Measurements from ENCODE around the gene SNRPD2. TPM values are rescaled to one million over a fixed set of nuclear protein-coding genes. Genes with fewer than 3 reads are reported as not detected.

Gene SNRPD2
- total RNA-seq, 1 donor from 2014 or later, result 738 TPM

DNA sequence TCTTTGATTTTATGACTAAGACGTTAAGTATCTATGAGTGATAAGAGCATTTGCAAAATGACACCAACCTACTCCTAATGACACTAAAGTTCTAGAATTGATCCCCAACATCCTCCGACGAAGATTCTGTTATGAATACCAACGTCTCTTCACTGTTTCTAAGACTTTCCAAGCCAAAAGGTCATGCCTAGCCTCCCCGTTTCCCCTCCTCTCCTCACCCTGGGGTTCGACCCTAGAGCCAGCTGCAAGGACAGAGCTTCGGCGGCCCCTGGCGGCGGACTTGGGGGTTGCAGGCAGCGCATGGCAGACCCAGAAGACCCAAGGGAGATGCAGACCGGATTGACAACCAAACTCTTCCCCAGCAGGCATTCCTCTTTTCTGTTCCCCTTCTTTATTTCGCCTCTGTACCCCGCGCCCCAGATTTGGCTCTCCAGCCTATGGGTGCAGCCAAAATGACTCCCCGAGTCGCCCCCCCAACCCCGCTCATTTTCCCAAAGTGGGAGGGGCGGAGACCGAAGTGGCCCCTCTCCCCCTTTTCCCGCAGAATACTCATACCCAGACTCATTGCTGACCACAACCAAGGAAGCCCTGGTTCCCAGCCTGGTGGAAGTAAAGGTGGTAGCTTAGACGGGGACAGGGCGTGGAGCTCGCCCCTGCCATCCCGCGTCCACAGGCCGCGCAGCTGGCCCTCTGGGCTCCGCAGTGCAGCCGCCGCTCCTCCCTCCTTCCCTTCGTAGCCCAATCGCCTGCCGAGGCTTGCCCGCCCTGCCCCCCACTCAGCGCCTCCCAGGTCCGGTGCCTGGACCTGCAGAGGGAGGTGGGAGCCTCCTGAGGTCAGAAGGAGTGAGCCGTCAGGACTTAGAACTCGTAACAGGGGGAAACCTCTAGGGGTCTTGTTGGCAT is 48.5 kb downstream of the SNRPD2 start:
- Mint-ChIP-seq H3K4me3 (ENCODE audit: low read depth) (peak overlapping the region; percentile 64), H3K27me3 (ENCODE audit: low read depth) (no peaks in the 10 kb centered on the region), H3K27ac (peak overlapping the region; percentile 98), H3K4me1 (ENCODE audit: low read depth) (peaks cover 33% of the 10 kb centered on the region), H3K36me3 (ENCODE audit: low read depth) (peaks cover 18% of the 10 kb centered on the region), H3K9me3 (no peaks in the 10 kb centered on the region)
- DNase-seq (ENCODE audit: low spot score), result peak; percentile 86
- intact Hi-C loops (cut with micrococcal nuclease), result loop anchor here (1.0 to 5.0 kb wide), 4 partner anchors 36 to 221 kb away; partner anchors contain the start of genes ERCC1 and OPA3

- H3K27ac Mint-ChIP-seq, result peak overlapping the region; percentile 98
- H3K36me3 Mint-ChIP-seq (ENCODE audit: low read depth), result peaks cover 26% of the 10 kb centered on the region
- peaks cover 32% of the 10 kb centered on the region for H3K4me1 Mint-ChIP-seq (ENCODE audit: low read depth)
- H3K9me3 Mint-ChIP-seq, result no peaks in the 10 kb centered on the region
- intact Hi-C loops (cut with micrococcal nuclease), result loop anchor here (1.0 to 5.0 kb wide), 7 partner anchors 11 to 219 kb away; partner anchors contain the start of genes ERCC1 and QPCTL
- no peaks in the 10 kb centered on the region for H3K27me3 Mint-ChIP-seq (ENCODE audit: low read depth)
- H3K4me3 Mint-ChIP-seq (ENCODE audit: low read depth), result peak overlapping the region; percentile 79
- DNase-seq (ENCODE audit: low spot score), result peak; percentile 81
These were observed 50.3 kb downstream of the SNRPD2 start for GRCh38 chr19:45641274-45642105.

DNA sequence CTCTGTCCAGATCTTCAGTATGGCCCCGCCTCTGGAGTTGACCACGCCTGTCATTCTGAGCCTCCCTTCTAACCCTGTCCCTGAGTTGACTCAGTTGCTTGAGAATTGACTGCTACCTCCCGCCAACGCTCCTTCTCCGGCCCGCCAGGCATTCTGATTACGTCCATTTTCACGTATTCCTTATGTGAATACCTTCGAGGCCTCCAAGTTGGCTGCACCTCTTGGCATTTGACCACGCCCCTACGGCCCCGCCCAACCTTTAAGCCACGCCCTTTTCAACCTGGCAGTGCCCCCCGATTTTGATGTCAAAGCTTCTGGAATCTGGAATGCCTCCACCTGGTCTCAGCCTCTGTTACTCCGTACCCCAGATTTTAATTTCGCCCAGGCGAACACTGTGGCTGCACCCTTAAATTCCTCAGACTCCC is 50.9 kb downstream of the SNRPD2 start:
- Mint-ChIP-seq H3K4me1 (ENCODE audit: low read depth) (peaks cover 30% of the 10 kb centered on the region), H3K27me3 (ENCODE audit: low read depth) (no peaks in the 10 kb centered on the region)
- intact Hi-C loops (cut with micrococcal nuclease), result loop anchor here (1.0 to 5.0 kb wide), 3 partner anchors 11 to 219 kb away; partner anchors contain the start of gene ERCC1

GRCh38 chr19:45638930-45639729 is 52.6 kb downstream of the SNRPD2 start, which contains the start of gene EML2:
TSS of gene EML2 (minus strand) at chr19:45639397. CDS start at chr19:45639376, 21 bp downstream.
- Mint-ChIP-seq H3K9me3 (no peaks in the 10 kb centered on the region), H3K27ac (peak within 1 kb of the TSS; percentile 91), H3K4me3 (ENCODE audit: low read depth) (peak within 1 kb of the TSS; percentile 95), H3K27me3 (ENCODE audit: low read depth) (no peaks in the 10 kb centered on the region), H3K4me1 (ENCODE audit: low read depth) (peaks cover 30% of the 10 kb centered on the region), H3K36me3 (ENCODE audit: low read depth) (peaks cover 34% of the 10 kb centered on the region)
- intact Hi-C loops (cut with micrococcal nuclease), result no loop called here
- peak; percentile 56 for DNase-seq (ENCODE audit: low spot score)

More for the DNA sequence above, 50.9 kb downstream of the SNRPD2 start:
- H3K9me3 Mint-ChIP-seq, result no peaks in the 10 kb centered on the region
- H3K27ac Mint-ChIP-seq, result peak overlapping the region; percentile 98
- peak overlapping the region; percentile 79 for H3K4me3 Mint-ChIP-seq (ENCODE audit: low read depth)
- no peak for DNase-seq (ENCODE audit: low spot score)
- peaks cover 32% of the 10 kb centered on the region for H3K36me3 Mint-ChIP-seq (ENCODE audit: low read depth)

DNA sequence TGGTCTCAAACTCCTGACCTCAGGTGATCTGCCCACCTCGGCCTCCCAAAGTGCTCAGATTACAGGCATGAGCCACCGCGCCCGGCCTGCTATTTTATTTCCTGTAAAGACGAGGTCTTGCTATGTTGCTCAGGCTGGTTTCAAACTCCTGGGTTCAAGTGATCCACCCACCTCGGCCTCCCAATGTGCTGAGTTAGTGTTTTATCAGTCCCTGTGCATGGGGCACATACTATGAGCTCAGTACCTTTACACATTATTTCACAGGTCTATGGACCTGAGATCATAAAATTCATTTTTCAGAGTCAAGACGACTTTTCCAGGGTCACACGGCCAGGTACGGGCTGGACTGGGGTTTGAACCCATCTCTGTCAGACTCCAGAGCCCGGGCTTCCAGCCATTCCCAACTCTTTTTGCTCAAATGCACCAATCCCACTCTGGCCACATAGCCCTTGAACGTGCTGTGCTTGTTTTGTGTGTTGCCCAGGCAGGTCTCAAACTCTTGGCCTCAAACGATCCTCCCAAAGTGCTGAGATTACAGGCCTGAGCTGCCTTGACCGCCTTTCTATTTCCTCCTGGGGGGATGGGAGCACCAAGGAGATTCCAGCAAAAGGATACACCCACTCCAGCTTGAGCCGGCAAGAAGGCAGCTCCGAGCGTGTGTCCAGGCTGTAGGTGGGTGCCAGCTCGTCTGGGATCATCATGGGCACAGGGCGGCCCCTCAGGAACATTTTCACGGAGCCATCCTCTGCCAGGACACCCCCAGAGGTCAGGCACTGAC is 53.7 kb downstream of the SNRPD2 start:
- Mint-ChIP-seq H3K4me3 (ENCODE audit: low read depth) (peak overlapping the region; percentile 95), H3K9me3 (no peaks in the 10 kb centered on the region), H3K4me1 (ENCODE audit: low read depth) (peaks cover 20% of the 10 kb centered on the region), H3K27me3 (ENCODE audit: low read depth) (no peaks in the 10 kb centered on the region), H3K27ac (no peak overlapping the region), H3K36me3 (ENCODE audit: low read depth) (peaks cover 38% of the 10 kb centered on the region)
- intact Hi-C loops (cut with micrococcal nuclease), result no loop called here
- no peak for DNase-seq (ENCODE audit: low spot score)

Other genes starting within 250 kb of the SNRPD2 start
- gene FOSB, start 224.0 kb downstream of the SNRPD2 start, total RNA-seq, result 10.2 and 10.9 TPM in 2 replicates
- gene RTN2, start 194.9 kb downstream of the SNRPD2 start, total RNA-seq, result 4.0 and 8.1 TPM in 2 replicates
- 2.5 and 3.1 TPM in 2 replicates for gene PPM1N, start 193.5 kb downstream of the SNRPD2 start, total RNA-seq
- 232 and 244 TPM in 2 replicates for gene VASP, start 184.5 kb downstream of the SNRPD2 start, total RNA-seq
- gene OPA3, start 107.2 kb downstream of the SNRPD2 start, total RNA-seq, result 15.2 and 15.9 TPM in 2 replicates
- gene GPR4, start 89.7 kb downstream of the SNRPD2 start, total RNA-seq, result not detected in 2 replicates
- 180 and 207 TPM in 2 replicates for gene EML2, start 52.6 kb downstream of the SNRPD2 start, total RNA-seq
- 9.3 and 9.5 TPM in 2 replicates for gene GIPR, start 23.7 kb downstream of the SNRPD2 start, total RNA-seq
- 24.2 and 26.7 TPM in 2 replicates for gene QPCTL, start 713 bp upstream of the SNRPD2 start, total RNA-seq
- gene FBXO46, start 38.9 kb upstream of the SNRPD2 start, total RNA-seq, result 34.4 and 38.9 TPM in 2 replicates
- gene MEIOSIN, start 41.5 kb upstream of the SNRPD2 start, total RNA-seq, result not detected in 2 replicates
- 4.8 and 5.7 TPM in 2 replicates for gene SIX5, start 77.3 kb upstream of the SNRPD2 start, total RNA-seq
- gene DMPK, start 90.5 kb upstream of the SNRPD2 start, total RNA-seq, result 22.0 and 23.4 TPM in 2 replicates
- gene DMWD, start 100.9 kb upstream of the SNRPD2 start, total RNA-seq, result 44.7 and 45.6 TPM in 2 replicates
- 0.16 and 0.23 TPM in 2 replicates for gene RSPH6A, start 123.4 kb upstream of the SNRPD2 start, total RNA-seq
- 121 and 131 TPM in 2 replicates for gene SYMPK, start 171.2 kb upstream of the SNRPD2 start, total RNA-seq
- 0.37 and 0.60 TPM in 2 replicates for gene FOXA3, start 172.4 kb upstream of the SNRPD2 start, total RNA-seq
- gene IRF2BP1, start 194.2 kb upstream of the SNRPD2 start, total RNA-seq, result 15.7 and 17.1 TPM in 2 replicates
- gene MYPOP, start 210.7 kb upstream of the SNRPD2 start, total RNA-seq, result 7.3 and 8.6 TPM in 2 replicates
- gene NANOS2, start 222.8 kb upstream of the SNRPD2 start, total RNA-seq, result not detected in 2 replicates